Right cardiac atrium (tissue), 5 donors: ENCODE results near the gene ACTL7B. TPM values are rescaled to one million over a fixed set of nuclear protein-coding genes. Genes with fewer than 3 reads are reported as not detected.
"Not testable (repeated sequence)": the region's sequence is repeated elsewhere in the genome, so short reads cannot be mapped to it uniquely, and the experiment has no call there.

Source experiments
- ATAC-seq, 2 donors: fragments of 200-7000 bp; cut with Tn5 transposase; one replicate each; pipeline versions ENCODE4 v1.8.0 to v1.9.1; 2020; ENCODE audit warnings: moderate library complexity in 2 of 2, mild to moderate bottlenecking in 1 of 2
- DNase-seq, 3 donors: peaks; one replicate each; pipeline ENCODE4 v3.0.0-alpha.2; 2020
- H3K27ac ChIP-seq: one replicate; pipeline ENCODE4 v1.5.1; 2013; ENCODE audit warnings: mild to moderate bottlenecking, low read length, control low read depth, moderate library complexity
- H3K27me3 ChIP-seq: one replicate; pipeline ENCODE4 v1.6.1; 2013; ENCODE audit not compliant: control insufficient read depth, insufficient read depth
- H3K4me1 ChIP-seq: one replicate; pipeline ENCODE4 v1.6.1; 2013; ENCODE audit warnings: low read length; ENCODE audit not compliant: control insufficient read depth, insufficient read depth
- H3K4me3 ChIP-seq: one replicate; pipeline ENCODE4 v1.5.1; 2013; ENCODE audit warnings: low read length, control low read depth
- H3K9me3 ChIP-seq: one replicate; pipeline ENCODE4 v1.6.1; 2013; ENCODE audit warnings: low read length; ENCODE audit not compliant: control insufficient read depth
- WGBS: extraction: QIAGEN DNeasy Blood & Tissue Kit; methylation state at CpG from one replicate; pipeline ENCODE4 v1.1.7; 2013; 5-methylcytosine and 5-hydroxymethylcytosine counted together
- intact Hi-C, 4 donors: fragments of 100-400 bp; cut with DNase I; formaldehyde crosslinking; loops; one replicate each; pipeline versions ENCODE4 v1.11.0 to v1.14.0; 2022 to 2023
- polyA plus RNA-seq: library from polyadenylated mRNA; stranded (reverse); fragments of 200-250 nt; gene quantifications from one replicate; pipeline ENCODE4 v1.2.3, GENCODE V29; 2013
- total RNA-seq, 4 donors: library from RNA; stranded (reverse); fragmentation: NEBNext Ultra II Directional; extraction: Animal tissue kit (Norgen Biotek cat#: 25700); gene quantifications; one replicate each; pipeline ENCODE4 v1.2.1, GENCODE V29; 2021
- donor health status: healthy with polysubstance abuse.
- donor health status: DM: no; HTN: yes; CAD: no.
- donor health status: DM: no; HTN: no; CAD: no.
- donor health status: DM: no; HTN: yes; CAD: no; lungs with severe emphysema.
- donor health status: DM: yes; HTN: yes; CAD: no.

ACTL7B gene
- total and polyA plus RNA-seq, 5 donors = not detected

GRCh38 chr9:108844856-108845255, 10.9 kb downstream of the ACTL7B start:
- Histone ChIP-seq H3K27ac (no peak overlapping the region), H3K4me1 (peaks cover 2% of the 10 kb centered on the region), H3K9me3 (no peaks in the 10 kb centered on the region), H3K27me3 (no peaks in the 10 kb centered on the region), H3K4me3 (no peak overlapping the region)
- WGBS = 97% methylated on average over 2 of the region's 2 CpGs
- intact Hi-C loops = no loop called here
- DNase-seq = no peak
- ATAC-seq = no peak

DNA sequence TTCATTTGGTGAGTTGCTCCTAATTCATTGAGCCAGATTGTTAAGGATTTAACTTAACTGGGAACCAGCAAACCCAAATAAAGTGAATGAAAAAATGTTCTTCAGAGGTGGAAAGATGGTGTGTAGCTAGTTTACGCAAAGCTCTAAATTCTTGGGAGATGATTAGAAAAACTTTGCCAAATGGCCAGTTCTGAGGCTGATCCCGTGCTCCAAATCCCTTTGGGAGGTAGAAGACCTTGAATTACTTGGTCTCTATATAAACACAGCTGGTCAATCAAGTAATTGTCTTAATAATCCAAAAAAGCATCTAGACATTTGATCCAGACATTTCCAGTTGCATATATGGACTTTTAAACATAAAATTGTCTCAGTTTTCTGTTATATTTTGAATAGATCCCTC, 11.4 kb downstream of the ACTL7B start:
- Histone ChIP-seq H3K27ac (no peak overlapping the region), H3K27me3 (no peaks in the 10 kb centered on the region), H3K4me1 (peaks cover 2% of the 10 kb centered on the region), H3K4me3 (no peak overlapping the region), H3K9me3 (no peaks in the 10 kb centered on the region)
- 45% methylated on average over 2 of the region's 2 CpGs for WGBS
- intact Hi-C loops = no loop called here
- no peak for DNase-seq
- ATAC-seq = no peak

DNA sequence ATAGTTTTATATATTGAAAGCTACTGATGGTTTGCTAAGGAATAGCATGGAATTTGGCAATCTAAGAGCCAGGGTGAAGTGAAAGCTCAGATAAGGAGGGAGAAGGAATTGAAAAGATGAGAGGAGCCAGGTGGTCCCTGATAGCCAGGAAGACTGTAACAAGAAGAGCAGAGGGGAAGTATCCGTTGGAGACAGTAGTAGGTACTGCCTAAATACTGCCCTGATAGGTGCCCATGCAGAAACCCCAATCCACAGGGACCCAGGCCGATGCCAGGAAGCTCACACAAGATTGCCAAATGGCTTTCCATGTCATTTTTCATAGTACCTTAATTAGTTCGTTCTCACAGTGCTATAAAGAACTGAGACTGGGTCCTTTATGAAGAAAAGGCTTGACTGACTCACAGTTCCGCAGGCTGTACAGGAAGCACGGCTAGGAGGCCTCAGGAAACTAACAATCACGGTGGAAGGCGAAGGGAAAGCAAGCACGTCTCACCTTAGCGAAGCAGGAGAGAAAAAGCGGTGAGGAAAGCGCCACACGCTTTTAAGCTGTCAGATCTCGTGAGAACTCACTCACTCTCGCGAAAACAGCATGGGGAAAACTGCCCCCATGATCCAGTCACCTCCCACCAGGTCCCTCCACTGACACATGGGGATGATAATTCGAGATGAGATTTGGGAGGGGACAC, 13.0 kb downstream of the ACTL7B start:
- Histone ChIP-seq H3K4me3 (no peak overlapping the region), H3K27me3 (no peaks in the 10 kb centered on the region), H3K4me1 (peaks cover 2% of the 10 kb centered on the region), H3K27ac (no peak overlapping the region), H3K9me3 (no peaks in the 10 kb centered on the region)
- 61% methylated on average over 16 of the region's 16 CpGs for WGBS
- DNase-seq = no peak
- intact Hi-C loops = no loop called here
- ATAC-seq = no peak

DNA sequence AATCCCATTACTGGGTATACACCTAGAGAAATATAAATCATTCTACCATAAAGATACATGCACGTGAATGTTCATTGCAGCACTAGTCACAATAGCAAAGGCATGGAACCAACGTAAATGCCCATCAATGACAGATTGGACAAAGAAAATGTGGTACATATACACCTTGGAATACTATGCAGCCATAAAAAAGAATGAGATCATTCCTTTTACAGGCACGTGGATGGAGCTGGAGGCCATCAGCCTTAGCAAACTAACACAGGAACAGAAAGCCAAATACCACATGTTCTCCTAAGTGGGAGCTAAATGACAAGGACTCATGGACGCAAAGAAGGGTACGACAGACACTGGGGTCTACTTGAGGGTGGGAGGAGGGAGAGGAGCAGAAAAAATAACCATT, 16.2 kb downstream of the ACTL7B start:
- H3K27me3 ChIP-seq, DNase-seq, H3K4me1 ChIP-seq, H3K4me3 ChIP-seq, intact Hi-C loops, H3K9me3 ChIP-seq, ATAC-seq, H3K27ac ChIP-seq: not testable (repeated sequence)
- 91% methylated on average over 5 of the region's 5 CpGs for WGBS

DNA sequence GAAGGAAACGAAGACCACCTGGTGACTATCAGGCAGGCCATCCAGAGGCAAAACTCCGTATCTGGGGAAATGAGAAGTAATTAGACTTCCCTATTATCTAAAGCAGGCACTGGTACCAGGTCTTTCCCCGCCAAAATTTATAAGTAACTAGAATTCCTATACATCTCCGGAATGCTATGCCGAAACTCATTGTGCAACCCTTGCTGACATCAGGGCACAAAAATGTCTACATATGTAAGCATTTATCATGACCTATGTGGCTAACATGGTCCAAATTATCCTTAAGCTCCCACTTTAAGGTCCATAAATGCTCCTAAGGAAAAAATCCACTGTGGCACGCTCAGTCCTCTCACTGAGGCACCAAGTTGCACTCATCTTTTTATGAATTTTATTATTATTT, 17.8 kb downstream of the ACTL7B start:
- no peak overlapping the region for H3K27ac ChIP-seq
- WGBS = 87% methylated on average over 6 of the region's 6 CpGs
- no peaks in the 10 kb centered on the region for H3K27me3 ChIP-seq
- DNase-seq (no peak), ATAC-seq (no peak)
- H3K9me3 ChIP-seq = no peaks in the 10 kb centered on the region
- H3K4me3 ChIP-seq = no peak overlapping the region
- no peaks in the 10 kb centered on the region for H3K4me1 ChIP-seq
- intact Hi-C loops = no loop called here

DNA sequence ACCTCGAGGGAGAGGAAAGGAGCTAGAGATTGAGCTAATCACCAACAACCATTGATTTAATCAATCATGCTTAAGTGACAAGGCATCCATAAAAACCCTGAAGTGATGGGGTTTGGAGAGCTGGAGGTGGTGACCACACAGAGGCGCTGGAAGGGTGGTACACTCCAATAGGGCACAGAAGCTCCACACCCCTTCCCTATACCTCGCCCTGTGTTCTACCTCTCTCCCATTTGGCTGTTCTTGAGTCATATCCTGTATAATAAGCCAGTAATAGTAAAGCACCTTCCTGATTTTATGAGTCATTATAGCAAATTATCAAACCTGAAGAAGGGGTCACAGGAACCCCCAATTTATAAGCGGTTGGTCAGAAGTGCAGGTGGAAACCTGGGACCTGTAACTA, 18.3 kb downstream of the ACTL7B start:
- no peak overlapping the region for H3K27ac ChIP-seq
- no peak for ATAC-seq
- H3K9me3 ChIP-seq = no peaks in the 10 kb centered on the region
- DNase-seq = no peak
- H3K4me3 ChIP-seq = no peak overlapping the region
- intact Hi-C loops = no loop called here
- no peaks in the 10 kb centered on the region for H3K27me3 ChIP-seq
- no peaks in the 10 kb centered on the region for H3K4me1 ChIP-seq
- WGBS = 77% methylated on average over 4 of the region's 4 CpGs

- Histone ChIP-seq H3K4me1 (no peaks in the 10 kb centered on the region), H3K27ac (no peak overlapping the region), H3K27me3 (no peaks in the 10 kb centered on the region), H3K9me3 (no peaks in the 10 kb centered on the region), H3K4me3 (no peak overlapping the region)
- no peak for DNase-seq
- intact Hi-C loops = no loop called here
- WGBS = 69% methylated on average over 5 of the region's 5 CpGs
- ATAC-seq = no peak
Measured at GRCh38 chr9:108836781-108837180, 19.0 kb downstream of the ACTL7B start.

GRCh38 chr9:108836319-108836718, 19.5 kb downstream of the ACTL7B start:
- intact Hi-C loops = no loop called here
- H3K4me3 ChIP-seq = no peak overlapping the region
- DNase-seq (no peak), ATAC-seq (no peak)
- no peaks in the 10 kb centered on the region for H3K27me3 ChIP-seq
- no peaks in the 10 kb centered on the region for H3K9me3 ChIP-seq
- H3K4me1 ChIP-seq = no peaks in the 10 kb centered on the region
- H3K27ac ChIP-seq = no peak overlapping the region
- 91% methylated on average over 9 of the region's 9 CpGs for WGBS

DNA sequence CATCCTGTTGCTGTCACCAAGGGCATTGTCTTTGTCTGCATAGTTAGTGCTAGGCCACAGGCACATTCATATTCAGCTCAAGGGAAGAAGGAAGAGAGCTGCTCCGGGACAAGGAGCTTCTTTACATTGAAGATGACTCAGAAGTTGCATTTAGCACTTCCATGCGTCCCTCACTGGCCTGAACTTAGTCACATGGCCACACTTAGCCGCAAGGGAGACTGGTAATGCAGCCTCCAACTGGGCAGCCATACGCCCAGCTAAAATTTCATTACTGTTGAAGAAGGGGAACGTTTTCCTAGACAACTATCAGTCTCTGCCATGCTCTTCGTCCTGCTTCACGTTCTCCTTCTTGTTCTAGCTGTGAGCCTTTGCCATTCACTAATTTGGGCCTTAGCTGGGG, 20.0 kb downstream of the ACTL7B start:
- 88% methylated on average over 7 of the region's 7 CpGs for WGBS
- intact Hi-C loops = no loop called here
- Histone ChIP-seq H3K9me3 (no peaks in the 10 kb centered on the region), H3K4me1 (no peaks in the 10 kb centered on the region), H3K4me3 (no peak overlapping the region), H3K27ac (no peak overlapping the region), H3K27me3 (no peaks in the 10 kb centered on the region)
- ATAC-seq = no peak
- no peak for DNase-seq

DNA sequence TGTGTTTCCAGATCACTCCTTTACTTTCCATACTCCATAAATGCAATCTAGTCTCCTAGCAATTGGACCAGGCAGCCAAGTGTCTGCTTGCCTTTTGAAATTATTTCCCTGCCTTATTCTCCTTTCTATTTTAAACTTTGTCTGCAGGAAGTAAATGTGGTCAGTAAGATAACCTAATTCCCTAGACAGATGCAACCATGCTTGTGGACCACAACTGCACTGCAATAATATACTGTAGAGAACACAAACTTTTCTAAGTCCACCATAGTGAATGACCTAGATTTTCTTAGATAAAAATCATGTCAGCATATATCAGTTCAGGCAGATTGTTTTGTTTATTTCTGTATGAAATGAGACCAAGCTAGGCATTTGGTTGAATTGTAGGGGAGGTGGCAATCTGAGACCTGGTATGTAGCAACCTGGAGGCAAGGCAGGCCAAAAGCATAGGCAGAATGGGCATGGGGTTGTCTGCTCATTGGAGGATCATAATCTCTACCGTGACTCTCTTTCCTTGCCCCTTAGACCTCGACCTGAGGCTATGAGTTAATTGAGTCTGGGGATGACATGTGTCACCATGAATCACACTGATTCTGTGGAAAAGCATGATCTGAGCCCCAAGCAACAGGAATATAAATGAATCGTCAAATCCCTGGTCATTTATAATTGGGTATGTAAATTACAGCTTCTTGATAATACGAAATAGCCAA, 20.7 kb downstream of the ACTL7B start:
- 77% methylated on average over 4 of the region's 4 CpGs for WGBS
- ATAC-seq = no peak

DNA sequence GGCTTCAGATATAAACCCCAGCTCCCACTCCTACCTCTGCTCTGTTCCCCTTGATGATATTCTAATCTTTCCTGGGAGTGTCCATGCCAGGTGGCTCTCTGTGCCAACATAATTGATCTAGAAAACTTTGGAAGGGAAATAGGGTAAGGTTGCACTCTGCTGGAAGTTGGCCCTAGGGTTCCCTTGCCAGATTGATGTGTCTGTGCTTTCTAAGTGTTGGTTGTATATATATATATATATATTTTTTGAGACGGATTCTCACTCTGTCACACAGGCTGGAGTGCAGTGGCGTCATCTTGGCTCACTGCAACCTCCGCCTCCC, 23.6 kb downstream of the ACTL7B start:
- Histone ChIP-seq H3K9me3 (no peaks in the 10 kb centered on the region), H3K4me1 (no peaks in the 10 kb centered on the region), H3K27ac (no peak overlapping the region), H3K27me3 (no peaks in the 10 kb centered on the region), H3K4me3 (no peak overlapping the region)
- WGBS = 96% methylated on average over 3 of the region's 3 CpGs
- intact Hi-C loops = no loop called here
- no peak for DNase-seq
- ATAC-seq = no peak

More for the DNA sequence above, 20.7 kb downstream of the ACTL7B start:
- H3K4me3 ChIP-seq = no peak overlapping the region
- H3K4me1 ChIP-seq = no peaks in the 10 kb centered on the region
- no peak for DNase-seq
- no peaks in the 10 kb centered on the region for H3K27me3 ChIP-seq
- H3K9me3 ChIP-seq = no peaks in the 10 kb centered on the region
- H3K27ac ChIP-seq = no peak overlapping the region
- intact Hi-C loops = no loop called here
